ENCODE results near the gene RAN. TPM values are rescaled to one million over a fixed set of nuclear protein-coding genes. Genes with fewer than 3 reads are reported as not detected.

Gene RAN
- total RNA-seq, 2 donors from 2014 or later, result 122 to 156 TPM

DNA sequence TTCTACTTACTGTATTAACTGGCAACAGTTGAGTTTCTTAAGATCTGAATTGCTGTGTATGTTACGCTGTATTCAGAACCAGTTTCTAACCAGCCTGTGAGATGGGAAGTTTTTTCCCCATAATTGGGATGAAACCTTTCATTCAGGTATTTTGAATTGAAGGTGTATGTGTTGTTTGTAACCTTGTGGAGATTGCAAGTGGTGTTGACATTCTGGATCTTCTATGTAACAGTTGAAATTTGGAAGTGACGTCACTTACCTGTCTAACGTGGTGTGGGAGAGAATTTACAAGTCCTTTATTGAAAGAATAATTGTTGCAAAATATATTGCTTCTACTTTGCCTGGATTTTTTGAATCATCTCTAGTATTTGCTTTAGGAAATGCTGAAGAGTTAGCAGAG lies 5.5 kb downstream of the RAN start:
- Histone ChIP-seq H3K4me1 (peaks cover 0 to 24% of the 10 kb centered on the region in 2 donors), H3K27ac (no peak overlapping the region), H3K4me3 (no peak overlapping the region), H3K9me3 (no peaks in the 10 kb centered on the region), H3K27me3 (no peaks in the 10 kb centered on the region), H3K36me3 (peaks cover 36% of the 10 kb centered on the region)
- TF ChIP-seq, protein P1, sequence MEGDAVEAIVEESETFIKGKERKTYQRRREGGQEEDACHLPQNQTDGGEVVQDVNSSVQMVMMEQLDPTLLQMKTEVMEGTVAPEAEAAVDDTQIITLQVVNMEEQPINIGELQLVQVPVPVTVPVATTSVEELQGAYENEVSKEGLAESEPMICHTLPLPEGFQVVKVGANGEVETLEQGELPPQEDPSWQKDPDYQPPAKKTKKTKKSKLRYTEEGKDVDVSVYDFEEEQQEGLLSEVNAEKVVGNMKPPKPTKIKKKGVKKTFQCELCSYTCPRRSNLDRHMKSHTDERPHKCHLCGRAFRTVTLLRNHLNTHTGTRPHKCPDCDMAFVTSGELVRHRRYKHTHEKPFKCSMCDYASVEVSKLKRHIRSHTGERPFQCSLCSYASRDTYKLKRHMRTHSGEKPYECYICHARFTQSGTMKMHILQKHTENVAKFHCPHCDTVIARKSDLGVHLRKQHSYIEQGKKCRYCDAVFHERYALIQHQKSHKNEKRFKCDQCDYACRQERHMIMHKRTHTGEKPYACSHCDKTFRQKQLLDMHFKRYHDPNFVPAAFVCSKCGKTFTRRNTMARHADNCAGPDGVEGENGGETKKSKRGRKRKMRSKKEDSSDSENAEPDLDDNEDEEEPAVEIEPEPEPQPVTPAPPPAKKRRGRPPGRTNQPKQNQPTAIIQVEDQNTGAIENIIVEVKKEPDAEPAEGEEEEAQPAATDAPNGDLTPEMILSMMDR (IDR thresholded peaks at IDR 0.05), result no peak
- DNase-seq (ENCODE audit: low spot score), result no peak

DNA sequence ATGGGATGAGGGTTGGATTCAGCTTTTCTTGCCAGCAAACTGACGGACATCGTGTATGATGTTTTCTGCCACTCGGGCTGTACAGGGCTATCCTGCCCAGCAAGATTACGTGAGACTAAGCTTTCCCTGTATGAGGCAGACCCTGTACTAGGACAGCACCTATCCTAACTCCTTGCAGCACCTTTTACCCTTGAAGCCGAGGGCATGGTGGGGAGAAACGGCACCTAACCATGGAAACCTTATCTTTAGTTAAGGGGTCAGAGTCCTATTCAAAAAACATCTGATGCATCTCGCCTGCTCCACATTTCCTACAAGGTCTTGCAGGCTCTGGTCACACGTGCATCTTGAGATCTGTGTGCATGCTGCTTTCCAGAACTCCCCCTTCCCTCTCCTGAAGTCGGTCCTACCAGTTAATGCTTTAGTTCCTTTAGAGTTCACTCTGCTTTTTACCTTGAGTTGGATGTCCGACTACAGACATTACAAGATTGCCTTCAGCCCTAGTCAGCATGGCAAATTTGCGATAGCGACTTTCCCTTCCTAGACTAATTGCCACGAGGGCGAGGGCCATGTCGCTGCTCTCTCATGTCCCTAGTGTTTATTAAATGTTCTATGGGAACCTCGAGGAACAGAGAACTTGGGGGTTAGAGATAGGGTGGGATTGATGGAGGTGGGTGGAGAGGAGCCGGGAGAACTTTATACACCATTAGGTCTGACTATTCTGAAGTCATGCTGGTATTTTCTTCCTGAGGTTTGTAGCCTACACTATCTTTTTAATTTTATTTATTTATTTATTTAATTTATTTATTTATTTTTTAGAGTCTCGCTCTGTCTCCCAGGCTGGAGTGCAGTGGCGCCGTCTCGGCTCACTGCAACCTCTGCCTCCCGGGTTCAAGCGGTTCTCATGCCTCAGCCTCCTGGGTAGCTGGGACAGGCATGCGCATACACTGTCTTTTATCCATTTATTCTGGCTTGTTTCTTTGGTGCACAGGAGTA lies 6.6 kb downstream of the RAN start:
- no peak overlapping the region for H3K4me3 ChIP-seq
- peaks cover 0 to 13% of the 10 kb centered on the region in 2 donors for H3K4me1 ChIP-seq
- H3K36me3 ChIP-seq, result peaks cover 30% of the 10 kb centered on the region
- no peaks in the 10 kb centered on the region for H3K9me3 ChIP-seq
- TF ChIP-seq, protein P1 (IDR thresholded peaks at IDR 0.05), result no peak
- no peak for DNase-seq (ENCODE audit: low spot score)
- no peaks in the 10 kb centered on the region for H3K27me3 ChIP-seq
- no peak overlapping the region for H3K27ac ChIP-seq

DNA sequence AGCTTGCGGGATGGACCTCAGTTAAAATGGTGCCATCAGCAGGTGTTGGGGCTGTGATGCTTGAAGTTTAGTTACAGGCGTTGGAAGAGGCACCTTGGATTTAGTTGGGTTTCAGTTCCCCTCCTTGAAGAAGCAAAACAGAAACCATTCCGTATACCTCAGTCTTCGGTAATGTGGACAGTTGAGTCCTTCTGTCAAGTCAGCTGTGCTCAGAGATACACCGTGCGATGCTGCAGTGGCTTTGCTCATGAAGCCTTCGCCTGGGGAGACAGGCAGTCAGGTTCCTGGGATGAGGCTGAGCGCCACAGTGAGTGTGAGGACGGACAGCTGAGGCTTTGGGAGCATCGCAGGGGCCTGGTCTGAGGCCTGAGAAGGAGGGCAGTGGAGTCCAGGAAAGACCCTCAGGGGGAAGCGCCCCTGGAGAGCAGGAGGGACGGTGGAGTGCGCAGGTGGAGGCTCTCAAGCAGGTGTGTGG lies 7.4 kb downstream of the RAN start:
- DNase-seq (ENCODE audit: low spot score), result no peak
- Histone ChIP-seq H3K27ac (no peak overlapping the region), H3K36me3 (peaks cover 23% of the 10 kb centered on the region), H3K4me3 (no peak overlapping the region), H3K27me3 (no peaks in the 10 kb centered on the region), H3K9me3 (no peaks in the 10 kb centered on the region), H3K4me1 (peaks cover 0 to 8% of the 10 kb centered on the region in 2 donors)
- TF ChIP-seq, protein P1 (IDR thresholded peaks at IDR 0.05), result no peak

DNA sequence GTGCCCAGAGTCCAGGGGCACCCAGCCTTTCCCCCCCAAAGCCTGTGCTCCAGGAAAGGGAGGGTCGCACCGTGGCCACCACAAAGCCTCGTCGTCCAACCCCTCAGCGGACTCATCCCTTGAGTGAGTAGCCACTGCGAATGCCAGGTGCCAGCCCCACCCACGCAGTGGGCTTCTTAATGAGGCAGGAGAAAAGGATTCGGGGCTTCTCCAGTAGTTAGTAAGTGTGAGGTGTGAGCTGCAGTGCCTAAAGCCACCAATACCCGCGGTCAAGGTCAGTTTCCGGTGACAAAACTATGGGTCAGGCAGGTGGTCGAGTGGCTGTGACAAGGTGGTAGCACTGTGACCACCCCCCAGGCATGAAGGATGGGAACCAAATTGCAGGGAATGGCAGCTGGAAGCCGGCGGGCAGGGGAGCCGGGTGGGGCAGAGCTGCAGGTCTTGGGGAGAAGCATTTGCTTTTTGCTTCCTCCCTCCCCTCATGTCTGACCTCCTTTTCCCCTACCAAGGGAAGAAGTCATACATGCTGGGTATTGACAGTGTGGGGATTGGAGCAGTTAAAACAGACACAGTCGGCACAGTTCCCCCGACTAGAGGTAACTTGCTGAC lies 8.0 kb downstream of the RAN start:
- H3K27me3 ChIP-seq, result no peaks in the 10 kb centered on the region
- no peak overlapping the region for H3K4me3 ChIP-seq
- no peak overlapping the region for H3K27ac ChIP-seq
- H3K4me1 ChIP-seq, result peaks cover 0 to 1% of the 10 kb centered on the region in 2 donors
- H3K9me3 ChIP-seq, result no peaks in the 10 kb centered on the region
- TF ChIP-seq, protein P1 (IDR thresholded peaks at IDR 0.05), result no peak
- DNase-seq (ENCODE audit: low spot score), result no peak
- H3K36me3 ChIP-seq, result peaks cover 17% of the 10 kb centered on the region

DNA sequence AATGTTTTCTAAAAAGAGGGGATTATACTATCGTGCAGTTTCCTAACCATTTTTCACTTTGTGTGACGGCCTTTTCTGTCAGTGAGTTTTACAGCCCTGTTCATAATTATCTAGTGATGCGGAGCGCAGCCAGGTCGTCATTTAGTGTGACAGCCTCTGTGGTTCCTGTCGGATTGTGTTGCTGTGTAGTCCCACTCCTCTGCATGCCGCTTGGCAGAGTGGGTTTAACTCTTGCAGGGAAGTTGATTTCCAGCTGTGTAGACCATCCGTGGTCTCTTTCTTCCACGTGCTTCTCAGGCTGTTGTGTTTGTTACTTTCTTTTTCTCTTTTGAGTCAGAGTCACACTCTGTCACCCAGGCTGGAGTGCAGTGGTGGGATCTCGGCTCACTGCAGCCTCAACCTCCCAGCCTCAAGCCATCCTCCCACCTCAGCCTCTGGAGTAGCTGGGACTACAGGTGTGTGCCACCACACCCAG lies 8.6 kb downstream of the RAN start:
- TF ChIP-seq, protein P1 (IDR thresholded peaks at IDR 0.05), result no peak
- no peak for DNase-seq (ENCODE audit: low spot score)
- no peaks in the 10 kb centered on the region for H3K4me1 ChIP-seq
- H3K27me3 ChIP-seq, result no peaks in the 10 kb centered on the region
- peaks cover 11% of the 10 kb centered on the region for H3K36me3 ChIP-seq
- peak overlapping the region; percentile 1 to 27 for H3K4me3 ChIP-seq
- no peak overlapping the region for H3K27ac ChIP-seq
- H3K9me3 ChIP-seq, result no peaks in the 10 kb centered on the region
